ENCODE results near the gene ACAA1.

The ACAA1 gene

DNA sequence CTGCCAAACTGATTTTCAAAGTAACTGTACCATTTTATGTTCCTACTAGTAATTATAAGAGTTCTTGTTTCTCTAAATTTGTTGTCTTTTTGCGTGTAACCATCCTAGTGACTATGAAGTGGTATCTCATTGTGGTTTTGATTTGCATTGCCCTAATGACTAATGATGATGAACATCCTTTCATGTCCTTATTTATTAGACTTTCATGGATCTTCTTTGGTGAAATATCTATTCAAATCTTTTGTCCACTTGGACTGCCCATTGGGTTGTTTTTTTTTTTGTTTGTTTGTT lies 32.0 kb upstream of the ACAA1 start:
- intact Hi-C loops (cut with DNase I; ENCODE audit: low total_unique reads): loop anchor here (10.0 kb wide), 3 partner anchors 134 to 314 kb away; partner anchors contain the start of gene DLEC1
- H3K4me1 ChIP-seq: peaks cover 0 to 67% (median 23%) of the 10 kb centered on the region in 4 donors
- no peaks in the 10 kb centered on the region for H3K9me3 ChIP-seq
- no peaks in the 10 kb centered on the region for H3K36me3 ChIP-seq
- peak overlapping the region in 1 of 2 donors; percentile 27 for H3K27ac ChIP-seq
- no peaks in the 10 kb centered on the region for H3K27me3 ChIP-seq
- no peak for DNase-seq
- no peak overlapping the region for H3K4me3 ChIP-seq
- TF ChIP-seq CTCF (IDR thresholded peaks at IDR 0.05): no peak

- intact Hi-C loops (cut with DNase I; ENCODE audit: low total_unique reads): loop anchor here (10.0 kb wide), 3 partner anchors 134 to 314 kb away; partner anchors contain the start of gene DLEC1
- no peak for DNase-seq
- Histone ChIP-seq H3K27me3 (no peaks in the 10 kb centered on the region), H3K9me3 (no peaks in the 10 kb centered on the region), H3K36me3 (no peaks in the 10 kb centered on the region), H3K27ac (peak overlapping the region in 1 of 2 donors; percentile 27), H3K4me1 (peaks cover 0 to 67% (median 22%) of the 10 kb centered on the region in 4 donors), H3K4me3 (no peak overlapping the region)
- TF ChIP-seq CTCF (IDR thresholded peaks at IDR 0.05): no peak
Measured at GRCh38 chr3:38168151-38169026, 31.5 kb upstream of the ACAA1 start.

GRCh38 chr3:38167591-38167990 lies 30.7 kb upstream of the ACAA1 start:
- Histone ChIP-seq H3K36me3 (no peaks in the 10 kb centered on the region), H3K9me3 (no peaks in the 10 kb centered on the region), H3K4me3 (peak overlapping the region in 1 of 2 donors; percentile 67), H3K27ac (peak overlapping the region in 1 of 2 donors; percentile 2), H3K27me3 (no peaks in the 10 kb centered on the region), H3K4me1 (peaks cover 0 to 61% (median 22%) of the 10 kb centered on the region in 4 donors)
- no peak for DNase-seq
- intact Hi-C loops (cut with DNase I; ENCODE audit: low total_unique reads): loop anchor here (10.0 kb wide), 3 partner anchors 133 to 313 kb away; partner anchors contain the start of gene DLEC1
- no peak for TF ChIP-seq CTCF (IDR thresholded peaks at IDR 0.05)

DNA sequence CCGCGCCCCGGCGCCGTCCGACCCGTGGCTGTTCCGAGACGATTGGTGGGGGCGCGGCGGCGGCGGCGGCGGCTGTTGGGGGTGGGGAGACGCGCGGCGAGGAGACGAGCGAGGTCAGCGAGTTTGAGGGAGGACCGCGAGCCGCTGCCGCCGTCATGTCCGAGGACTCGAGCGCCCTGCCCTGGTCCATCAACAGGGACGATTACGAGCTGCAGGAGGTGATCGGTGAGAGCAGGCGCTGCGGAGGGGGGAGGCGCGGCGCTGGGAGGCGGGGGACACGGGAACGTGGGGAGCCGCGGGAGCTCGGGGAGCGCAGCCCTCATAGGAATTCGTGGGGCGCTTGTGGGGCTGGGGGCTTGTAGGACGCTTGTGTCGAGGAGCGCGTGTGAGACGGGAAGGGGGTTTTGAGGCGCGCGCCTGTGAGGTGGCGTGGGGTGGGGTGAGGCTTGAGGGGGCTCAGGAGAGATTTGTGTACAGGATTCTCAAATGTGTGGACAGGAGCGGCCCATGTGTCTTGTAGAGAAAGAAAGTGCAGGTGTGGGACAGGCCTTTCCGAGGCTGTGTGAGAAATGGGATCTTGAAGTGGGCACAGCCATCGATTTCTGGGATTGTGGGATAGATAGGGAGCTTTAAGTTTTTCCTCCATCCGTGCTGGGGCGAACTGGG lies 28.9 kb upstream of the ACAA1 start:
- no peaks in the 10 kb centered on the region for H3K9me3 ChIP-seq
- H3K36me3 ChIP-seq: no peaks in the 10 kb centered on the region
- DNase-seq: peak; percentile 58 to 79
- no peaks in the 10 kb centered on the region for H3K27me3 ChIP-seq
- H3K27ac ChIP-seq: peak overlapping the region; percentile 92 to 97
- peaks cover 0 to 45% (median 22%) of the 10 kb centered on the region in 4 donors for H3K4me1 ChIP-seq
- H3K4me3 ChIP-seq: peak overlapping the region; percentile 67 to 98
- intact Hi-C loops (cut with DNase I; ENCODE audit: low total_unique reads): loop anchor here (2.0 to 10.0 kb wide), 4 partner anchors 27 to 311 kb away; partner anchors contain the start of genes DLEC1 and MYD88
- TF ChIP-seq CTCF (IDR thresholded peaks at IDR 0.05): no peak

DNA sequence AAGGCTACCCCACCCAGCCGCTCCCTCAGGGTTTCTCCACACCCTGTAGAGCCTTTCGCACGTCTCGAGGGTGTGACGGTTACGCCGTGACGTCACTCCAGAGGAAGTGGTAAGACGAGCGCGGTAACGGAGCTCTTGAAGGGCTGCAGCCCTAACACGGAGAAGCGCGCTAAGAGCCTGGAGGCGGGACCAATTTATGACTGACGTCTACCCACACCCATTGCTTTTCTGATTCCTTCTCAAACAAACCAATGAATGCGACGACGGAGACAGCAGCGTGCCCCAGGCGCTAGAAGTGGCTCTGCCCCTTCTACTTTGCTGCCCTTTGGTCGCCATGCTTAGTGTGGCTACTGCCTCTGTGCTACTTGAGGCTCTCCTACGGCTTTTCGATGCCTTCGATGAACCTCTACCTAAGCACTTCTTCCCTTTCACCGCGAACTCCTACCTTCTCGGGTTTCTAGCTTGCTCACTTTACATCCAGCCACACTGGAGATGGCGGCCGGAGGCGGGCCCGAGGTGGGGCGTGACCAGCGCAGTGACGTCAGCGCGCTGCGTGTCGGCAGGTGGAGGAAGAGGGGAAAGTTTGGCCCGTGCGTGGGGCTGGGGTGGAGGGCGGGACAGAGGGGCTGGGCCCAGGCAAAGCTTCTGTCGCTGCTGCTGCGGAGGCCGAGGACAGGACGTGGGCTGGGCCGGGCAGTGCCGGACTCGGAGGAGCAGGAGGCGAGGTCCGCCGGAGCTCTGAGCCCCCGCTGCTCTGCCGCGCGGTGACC lies 28.2 kb upstream of the ACAA1 start, which contains the start of gene OXSR1:
Gene OXSR1 (plus strand): TSS at position 586 of the 770 bp plus-strand sequence. CDS start 340 bp downstream, outside the sequence.
- no peaks in the 10 kb centered on the region for H3K36me3 ChIP-seq
- H3K4me1 ChIP-seq: peaks cover 0 to 42% (median 22%) of the 10 kb centered on the region in 4 donors
- no peaks in the 10 kb centered on the region for H3K27me3 ChIP-seq
- no peak for TF ChIP-seq CTCF (IDR thresholded peaks at IDR 0.05)
- H3K9me3 ChIP-seq: no peaks in the 10 kb centered on the region
- H3K4me3 ChIP-seq: peak within 1 kb of the TSS; percentile 67 to 98
- H3K27ac ChIP-seq: peak within 1 kb of the TSS; percentile 92 to 97
- peak; percentile 99 for DNase-seq
- intact Hi-C loops (cut with DNase I; ENCODE audit: low total_unique reads): loop anchor here (2.0 to 10.0 kb wide), 4 partner anchors 26 to 310 kb away; partner anchors contain the start of genes DLEC1 and MYD88

Measured in tibial artery (tissue), 4 donors.